Activated CD8-positive, alpha-beta memory T cell treated with anti-CD3 and anti-CD28 coated beads, Interleukin-2, amount 50 U/mL, for 1 hour (primary cell): ENCODE measurements around the gene ZP2.

ENCODE experiments used
- DNase-seq: peaks from one replicate; pipeline ENCODE4 v3.0.0-alpha.2; 2020; ENCODE audit errors: extremely low read depth

The ZP2 gene

GRCh38 chr16:21150375-21151001 lies 60.9 kb downstream of the ZP2 start, which contains the start of gene DNAH3:
Gene DNAH3, minus strand, starts transcription at chr16:21150846. Its CDS starts 527 bp downstream, at chr16:21150319.
- no peak for DNase-seq
